CD8-positive, alpha-beta memory T cell (primary cell): ENCODE data around the gene C10orf90. TPM values are rescaled to one million over a fixed set of nuclear protein-coding genes. Genes with fewer than 3 reads are reported as not detected.
A peak's percentile ranks its signal among the peaks of the same experiment; 100 is the strongest.

Experiments used
- CTCF ChIA-PET: fragments of 350-600 bp; sonication (Branson Sonifier 250); formaldehyde crosslinking; loops from one replicate; lab custom pipeline; 2021; ENCODE audit warnings: antibody characterized with exemption; lab: Charles Lee
- POLR2A ChIA-PET: fragments of 350-600 bp; sonication (Branson Sonifier 250); formaldehyde crosslinking; loops from one replicate; lab custom pipeline; 2021; ENCODE audit warnings: antibody characterized with exemption; lab: Charles Lee
- DNase-seq, 5 donors: peaks; one replicate each; pipeline versions ENCODE4 v3.0.0 to v3.0.0-alpha.2; 2020 to 2022; ENCODE audit warnings: mixed read lengths in 1 of 5
- H3K27ac ChIP-seq: one replicate; pipeline ENCODE4 v1.7.0; 2013; ENCODE audit warnings: low read depth, mild to moderate bottlenecking, low read length, moderate library complexity
- H3K27me3 ChIP-seq: 2 replicates; pipeline ENCODE4 v1.7.0; 2013; ENCODE audit warnings: low read length, mild to moderate bottlenecking; ENCODE audit not compliant: insufficient read depth, poor library complexity, severe bottlenecking
- H3K36me3 ChIP-seq: 2 replicates; pipeline ENCODE4 v1.7.0; 2013; ENCODE audit warnings: mild to moderate bottlenecking, low read length, moderate library complexity; ENCODE audit not compliant: insufficient read depth
- H3K4me1 ChIP-seq: 2 replicates; pipeline ENCODE4 v1.7.0; 2013; ENCODE audit warnings: mild to moderate bottlenecking, low read length, moderate library complexity; ENCODE audit not compliant: insufficient read depth
- H3K4me3 ChIP-seq: 2 replicates; pipeline ENCODE4 v1.7.0; 2013; ENCODE audit warnings: mild to moderate bottlenecking, low read length
- H3K9me3 ChIP-seq: 2 replicates; pipeline ENCODE4 v1.7.0; 2013; ENCODE audit warnings: mild to moderate bottlenecking, low read length
- H3K27ac Mint-ChIP-seq, 8 donors: one replicate each; pipeline ENCODE4 v1.8.0; 2020 to 2021; ENCODE audit warnings: mixed read lengths in 8 of 8, mild to moderate bottlenecking in 6 of 8, inconsistent platforms in 3 of 8, moderate library complexity in 3 of 8
- H3K27me3 Mint-ChIP-seq, 2 donors: one replicate each; pipeline ENCODE4 v1.8.0; 2020 to 2021; ENCODE audit warnings: mixed read lengths in 2 of 2, mild to moderate bottlenecking in 1 of 2, moderate library complexity in 1 of 2
- H3K36me3 Mint-ChIP-seq, 3 donors: one replicate each; pipeline ENCODE4 v1.8.0; 2020 to 2021; ENCODE audit warnings: mixed read lengths in 3 of 3, inconsistent platforms in 1 of 3, mild to moderate bottlenecking in 1 of 3
- H3K4me1 Mint-ChIP-seq, 3 donors: one replicate each; pipeline ENCODE4 v1.8.0; 2020 to 2021; ENCODE audit warnings: mixed read lengths in 3 of 3, inconsistent platforms in 1 of 3, mild to moderate bottlenecking in 1 of 3
- H3K4me3 Mint-ChIP-seq, 7 donors: one replicate each; pipeline ENCODE4 v1.8.0; 2020 to 2021; ENCODE audit warnings: mixed read lengths in 7 of 7, mild to moderate bottlenecking in 6 of 7, moderate library complexity in 4 of 7, inconsistent platforms in 2 of 7
- H3K9me3 Mint-ChIP-seq, 5 donors: one replicate each; pipeline ENCODE4 v1.8.0; 2020 to 2022; ENCODE audit warnings: mixed read lengths in 5 of 5, mild to moderate bottlenecking in 3 of 5, moderate library complexity in 2 of 5, inconsistent platforms in 1 of 5
- polyA plus RNA-seq: library from polyadenylated mRNA; unstranded; fragments of 300-500 nt; fragmentation: Illumina TruSeq; gene quantifications from one replicate; pipeline ENCODE4 v1.2.3, GENCODE V29; 2021
- total RNA-seq, 2 experiments: library from RNA; stranded (reverse); gene quantifications; one replicate each; pipeline ENCODE4 v1.2.3, GENCODE V29; 2021

Gene C10orf90
- total and polyA plus RNA-seq, 3 experiments from 2014 or later: not detected

- Mint-ChIP-seq H3K27me3 (peaks cover 0 to 2% of the 10 kb centered on the region in 2 donors), H3K4me1 (no peaks in the 10 kb centered on the region), H3K36me3 (no peaks in the 10 kb centered on the region), H3K4me3 (no peak overlapping the region), H3K9me3 (peaks cover 0 to 9% (median 3%) of the 10 kb centered on the region in 5 donors), H3K27ac (no peak overlapping the region)
- Histone ChIP-seq H3K4me3 (no peak overlapping the region), H3K36me3 (no peaks in the 10 kb centered on the region), H3K4me1 (no peaks in the 10 kb centered on the region), H3K27ac (no peak overlapping the region), H3K9me3 (no peaks in the 10 kb centered on the region), H3K27me3 (no peaks in the 10 kb centered on the region)
- DNase-seq: no peak
- CTCF ChIA-PET: no interaction called here
- POLR2A ChIA-PET: no interaction called here
Observed at GRCh38 chr10:126536148-126536547, 134.3 kb downstream of the C10orf90 start.

GRCh38 chr10:126533644-126534043 is 136.8 kb downstream of the C10orf90 start:
- H3K9me3 ChIP-seq: no peaks in the 10 kb centered on the region
- no peaks in the 10 kb centered on the region for H3K4me1 Mint-ChIP-seq
- DNase-seq: no peak
- H3K9me3 Mint-ChIP-seq: peaks cover 0 to 4% (median 2%) of the 10 kb centered on the region in 5 donors
- peaks cover 0 to 2% of the 10 kb centered on the region in 2 donors for H3K27me3 Mint-ChIP-seq
- CTCF ChIA-PET: no interaction called here
- H3K27ac ChIP-seq: no peak overlapping the region
- H3K36me3 Mint-ChIP-seq: no peaks in the 10 kb centered on the region
- H3K27ac Mint-ChIP-seq: no peak overlapping the region
- H3K36me3 ChIP-seq: no peaks in the 10 kb centered on the region
- H3K4me3 ChIP-seq: no peak overlapping the region
- H3K4me3 Mint-ChIP-seq: no peak overlapping the region
- no peaks in the 10 kb centered on the region for H3K4me1 ChIP-seq
- POLR2A ChIA-PET: no interaction called here
- no peaks in the 10 kb centered on the region for H3K27me3 ChIP-seq

GRCh38 chr10:126528315-126528835 is 142.1 kb downstream of the C10orf90 start:
- Histone ChIP-seq H3K36me3 (no peaks in the 10 kb centered on the region), H3K4me3 (no peak overlapping the region), H3K27ac (no peak overlapping the region), H3K27me3 (no peaks in the 10 kb centered on the region), H3K4me1 (no peaks in the 10 kb centered on the region), H3K9me3 (no peaks in the 10 kb centered on the region)
- H3K4me1 Mint-ChIP-seq: no peaks in the 10 kb centered on the region
- DNase-seq: no peak
- no peaks in the 10 kb centered on the region for H3K36me3 Mint-ChIP-seq
- POLR2A ChIA-PET: no interaction called here
- CTCF ChIA-PET: no interaction called here
- H3K4me3 Mint-ChIP-seq: no peak overlapping the region
- H3K9me3 Mint-ChIP-seq: peaks cover 0 to 7% (median 4%) of the 10 kb centered on the region in 5 donors
- peaks cover 0 to 5% of the 10 kb centered on the region in 2 donors for H3K27me3 Mint-ChIP-seq
- no peak overlapping the region for H3K27ac Mint-ChIP-seq

GRCh38 chr10:126527645-126528314 is 142.7 kb downstream of the C10orf90 start:
- POLR2A ChIA-PET: no interaction called here
- CTCF ChIA-PET: no interaction called here
- Histone ChIP-seq H3K36me3 (no peaks in the 10 kb centered on the region), H3K27ac (no peak overlapping the region), H3K9me3 (no peaks in the 10 kb centered on the region), H3K4me3 (no peak overlapping the region), H3K4me1 (no peaks in the 10 kb centered on the region), H3K27me3 (no peaks in the 10 kb centered on the region)
- Mint-ChIP-seq H3K4me1 (no peaks in the 10 kb centered on the region), H3K27ac (no peak overlapping the region), H3K9me3 (peaks cover 0 to 8% (median 4%) of the 10 kb centered on the region in 5 donors), H3K36me3 (no peaks in the 10 kb centered on the region), H3K4me3 (no peak overlapping the region), H3K27me3 (peaks cover 0 to 5% of the 10 kb centered on the region in 2 donors)
- no peak for DNase-seq

- Histone ChIP-seq H3K4me1 (no peaks in the 10 kb centered on the region), H3K27ac (no peak overlapping the region), H3K27me3 (no peaks in the 10 kb centered on the region), H3K4me3 (no peak overlapping the region), H3K9me3 (no peaks in the 10 kb centered on the region), H3K36me3 (no peaks in the 10 kb centered on the region)
- no peak overlapping the region for H3K27ac Mint-ChIP-seq
- H3K4me3 Mint-ChIP-seq: no peak overlapping the region
- H3K27me3 Mint-ChIP-seq: peaks cover 0 to 5% of the 10 kb centered on the region in 2 donors
- POLR2A ChIA-PET: no interaction called here
- no peaks in the 10 kb centered on the region for H3K4me1 Mint-ChIP-seq
- no peaks in the 10 kb centered on the region for H3K36me3 Mint-ChIP-seq
- CTCF ChIA-PET: no interaction called here
- no peak for DNase-seq
- H3K9me3 Mint-ChIP-seq: peaks cover 0 to 8% (median 2%) of the 10 kb centered on the region in 5 donors
Observed at GRCh38 chr10:126525326-126525725, 145.2 kb downstream of the C10orf90 start.

GRCh38 chr10:126524526-126524925 is 146.0 kb downstream of the C10orf90 start:
- ChIA-PET POLR2A (no interaction called here), CTCF (no interaction called here)
- H3K27ac ChIP-seq: no peak overlapping the region

GRCh38 chr10:126523071-126523470 is 147.4 kb downstream of the C10orf90 start:
- Mint-ChIP-seq H3K9me3 (peaks cover 0 to 8% (median 2%) of the 10 kb centered on the region in 5 donors), H3K27ac (peak overlapping the region in 1 of 8 donors; percentile 1), H3K36me3 (no peaks in the 10 kb centered on the region), H3K27me3 (peaks cover 2 to 5% of the 10 kb centered on the region in 2 donors), H3K4me3 (no peak overlapping the region), H3K4me1 (no peaks in the 10 kb centered on the region)
- H3K4me1 ChIP-seq: no peaks in the 10 kb centered on the region
- ChIA-PET POLR2A (no interaction called here), CTCF (no interaction called here)
- no peaks in the 10 kb centered on the region for H3K27me3 ChIP-seq
- H3K4me3 ChIP-seq: no peak overlapping the region
- H3K36me3 ChIP-seq: no peaks in the 10 kb centered on the region
- no peak overlapping the region for H3K27ac ChIP-seq
- no peaks in the 10 kb centered on the region for H3K9me3 ChIP-seq
- no peak for DNase-seq

More at GRCh38 chr10:126524526-126524925, 146.0 kb downstream of the C10orf90 start:
- Mint-ChIP-seq H3K4me3 (no peak overlapping the region), H3K27ac (no peak overlapping the region), H3K27me3 (peaks cover 0 to 5% of the 10 kb centered on the region in 2 donors), H3K36me3 (no peaks in the 10 kb centered on the region), H3K9me3 (peaks cover 0 to 8% (median 2%) of the 10 kb centered on the region in 5 donors), H3K4me1 (no peaks in the 10 kb centered on the region)
- H3K4me3 ChIP-seq: no peak overlapping the region
- no peaks in the 10 kb centered on the region for H3K4me1 ChIP-seq
- DNase-seq: no peak
- H3K36me3 ChIP-seq: no peaks in the 10 kb centered on the region
- H3K9me3 ChIP-seq: no peaks in the 10 kb centered on the region
- no peaks in the 10 kb centered on the region for H3K27me3 ChIP-seq

- Mint-ChIP-seq H3K27me3 (peaks cover 0 to 2% of the 10 kb centered on the region in 2 donors), H3K36me3 (no peaks in the 10 kb centered on the region), H3K9me3 (peaks cover 0 to 3% (median 0%) of the 10 kb centered on the region in 5 donors), H3K4me3 (no peak overlapping the region), H3K4me1 (no peaks in the 10 kb centered on the region), H3K27ac (no peak overlapping the region)
- ChIA-PET POLR2A (no interaction called here), CTCF (no interaction called here)
- Histone ChIP-seq H3K4me3 (no peak overlapping the region), H3K36me3 (no peaks in the 10 kb centered on the region), H3K9me3 (no peaks in the 10 kb centered on the region), H3K27ac (no peak overlapping the region), H3K27me3 (no peaks in the 10 kb centered on the region), H3K4me1 (no peaks in the 10 kb centered on the region)
- no peak for DNase-seq
Observed at GRCh38 chr10:126521399-126521798, 149.1 kb downstream of the C10orf90 start.
